Measurements from ENCODE around the gene MKRN3. TPM values are rescaled to one million over a fixed set of nuclear protein-coding genes. Genes with fewer than 3 reads are reported as not detected.

Gene MKRN3
- total RNA-seq, 4 donors from 2014 or later: 0.49 to 2.9 (median 0.54) TPM

DNA sequence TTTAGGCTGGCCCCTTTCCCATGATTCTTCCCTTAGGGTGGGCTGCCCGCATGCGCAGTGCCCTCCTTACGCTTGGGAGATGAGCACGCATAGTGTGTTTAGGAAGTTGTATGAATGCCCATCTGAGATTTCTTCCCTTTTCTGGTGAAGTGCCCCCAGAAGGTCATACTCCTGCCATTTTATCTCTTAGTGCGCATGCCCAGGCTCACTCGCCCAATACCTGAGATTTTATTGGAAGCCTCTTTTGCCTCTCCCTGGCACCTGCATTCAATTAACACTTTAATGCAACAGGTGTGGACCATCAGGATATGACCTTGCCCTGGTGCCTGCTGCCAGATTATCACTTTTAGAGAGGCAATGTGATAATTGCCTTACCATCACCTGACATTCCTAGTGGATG, 36.6 kb downstream of the MKRN3 start:
- TF ChIP-seq, protein P1, sequence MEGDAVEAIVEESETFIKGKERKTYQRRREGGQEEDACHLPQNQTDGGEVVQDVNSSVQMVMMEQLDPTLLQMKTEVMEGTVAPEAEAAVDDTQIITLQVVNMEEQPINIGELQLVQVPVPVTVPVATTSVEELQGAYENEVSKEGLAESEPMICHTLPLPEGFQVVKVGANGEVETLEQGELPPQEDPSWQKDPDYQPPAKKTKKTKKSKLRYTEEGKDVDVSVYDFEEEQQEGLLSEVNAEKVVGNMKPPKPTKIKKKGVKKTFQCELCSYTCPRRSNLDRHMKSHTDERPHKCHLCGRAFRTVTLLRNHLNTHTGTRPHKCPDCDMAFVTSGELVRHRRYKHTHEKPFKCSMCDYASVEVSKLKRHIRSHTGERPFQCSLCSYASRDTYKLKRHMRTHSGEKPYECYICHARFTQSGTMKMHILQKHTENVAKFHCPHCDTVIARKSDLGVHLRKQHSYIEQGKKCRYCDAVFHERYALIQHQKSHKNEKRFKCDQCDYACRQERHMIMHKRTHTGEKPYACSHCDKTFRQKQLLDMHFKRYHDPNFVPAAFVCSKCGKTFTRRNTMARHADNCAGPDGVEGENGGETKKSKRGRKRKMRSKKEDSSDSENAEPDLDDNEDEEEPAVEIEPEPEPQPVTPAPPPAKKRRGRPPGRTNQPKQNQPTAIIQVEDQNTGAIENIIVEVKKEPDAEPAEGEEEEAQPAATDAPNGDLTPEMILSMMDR (IDR thresholded peaks at IDR 0.05; ENCODE audit: low read depth): no peak

DNA sequence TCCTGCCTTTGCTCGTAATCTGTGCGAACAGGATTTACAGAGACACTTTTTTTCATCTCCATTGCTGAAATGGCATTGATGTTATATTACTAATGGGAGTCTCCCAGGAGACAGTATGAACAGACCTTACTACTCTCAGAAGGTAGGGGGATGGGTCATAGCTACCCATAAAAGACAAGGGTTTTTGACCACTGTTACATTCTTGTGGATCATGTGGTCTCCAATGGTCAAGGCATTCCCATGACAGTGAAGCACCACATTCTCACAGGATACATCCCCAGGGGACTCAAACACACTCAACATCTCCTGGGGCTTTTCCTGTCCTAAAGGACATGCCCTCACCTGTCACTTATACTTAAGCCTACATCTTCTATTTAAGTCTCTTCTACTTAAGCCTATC, 40.8 kb downstream of the MKRN3 start:
- TF ChIP-seq, protein P1 (IDR thresholded peaks at IDR 0.05; ENCODE audit: low read depth): no peak

GRCh38 chr15:23616536-23616935, 51.1 kb downstream of the MKRN3 start:
- TF ChIP-seq, protein P1 (IDR thresholded peaks at IDR 0.05; ENCODE audit: low read depth): no peak

Small RNA genes lying within 50 kb of the gene (small RNA-seq; reads per million reads assigned to genes)
- not detected for gene MIR4508

Other genes starting within 250 kb of the MKRN3 start
- not detected for gene GOLGA6L26, start 231.5 kb upstream of the MKRN3 start, total RNA-seq
- under 1 TPM; 0.34 to 0.65 (median 0.50) TPM for gene GOLGA8S, start 210.9 kb upstream of the MKRN3 start, total RNA-seq
- gene GOLGA6L2, start 118.4 kb upstream of the MKRN3 start, total RNA-seq: not detected
- under 1 TPM in 3 of 4 donors, not detected in 1; under 0.01 to 0.51 (median 0.19) TPM for gene MAGEL2, start 82.2 kb downstream of the MKRN3 start, total RNA-seq
- 100 to 1,000 TPM in 1 of 4 donors, 10 to 100 TPM in 3; 53.8 to 136 (median 80.8) TPM for gene NDN, start 121.6 kb downstream of the MKRN3 start, total RNA-seq

Measured in subcutaneous adipose tissue (tissue), 4 donors.